Epithelial cell of esophagus (primary cell): ENCODE measurements around the gene TOM1L2.

Experiments
- DNase-seq: peaks from one replicate; pipeline ENCODE4 v3.0.0; 2010; ENCODE audit warnings: low read depth
- H3K4me3 ChIP-seq: 2 replicates; pipeline ENCODE4 v1.5.1; 2011; ENCODE audit warnings: mild to moderate bottlenecking, low read length, control low read depth
- CTCF ChIP-seq: IDR thresholded peaks from 2 replicates; pipeline ENCODE4 v1.5.1; 2011; ENCODE audit warnings: low read depth, mild to moderate bottlenecking, low read length, control low read depth, inconsistent platforms; ENCODE audit not compliant: insufficient read depth; ENCODE audit errors: missing control alignments

The TOM1L2 gene

GRCh38 chr17:17892731-17893130 is 79.5 kb downstream of the TOM1L2 start:
- TF ChIP-seq CTCF = no peak
- DNase-seq = no peak
- no peak overlapping the region for H3K4me3 ChIP-seq

DNA sequence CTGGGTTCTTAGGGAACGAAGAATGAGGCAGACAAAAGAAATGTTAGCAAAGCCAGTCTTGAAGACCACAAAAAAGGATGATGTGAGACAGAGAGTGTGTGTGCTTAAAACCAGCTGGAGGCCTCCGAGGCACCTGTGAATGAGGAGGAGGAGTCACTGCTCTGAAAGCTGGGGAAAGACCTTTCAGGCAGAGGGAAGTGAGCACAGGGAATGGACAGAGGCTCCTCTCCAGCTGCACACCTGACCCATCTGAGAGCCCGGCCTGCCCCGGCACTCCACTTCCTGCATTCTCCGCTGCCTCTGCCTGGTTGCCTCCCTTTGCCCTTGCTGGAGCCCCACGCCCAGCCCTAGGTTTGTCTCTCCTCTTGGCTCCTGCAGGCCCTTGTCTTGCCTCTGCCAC is 80.2 kb downstream of the TOM1L2 start:
- TF ChIP-seq CTCF = no peak
- no peak for DNase-seq
- no peak overlapping the region for H3K4me3 ChIP-seq

DNA sequence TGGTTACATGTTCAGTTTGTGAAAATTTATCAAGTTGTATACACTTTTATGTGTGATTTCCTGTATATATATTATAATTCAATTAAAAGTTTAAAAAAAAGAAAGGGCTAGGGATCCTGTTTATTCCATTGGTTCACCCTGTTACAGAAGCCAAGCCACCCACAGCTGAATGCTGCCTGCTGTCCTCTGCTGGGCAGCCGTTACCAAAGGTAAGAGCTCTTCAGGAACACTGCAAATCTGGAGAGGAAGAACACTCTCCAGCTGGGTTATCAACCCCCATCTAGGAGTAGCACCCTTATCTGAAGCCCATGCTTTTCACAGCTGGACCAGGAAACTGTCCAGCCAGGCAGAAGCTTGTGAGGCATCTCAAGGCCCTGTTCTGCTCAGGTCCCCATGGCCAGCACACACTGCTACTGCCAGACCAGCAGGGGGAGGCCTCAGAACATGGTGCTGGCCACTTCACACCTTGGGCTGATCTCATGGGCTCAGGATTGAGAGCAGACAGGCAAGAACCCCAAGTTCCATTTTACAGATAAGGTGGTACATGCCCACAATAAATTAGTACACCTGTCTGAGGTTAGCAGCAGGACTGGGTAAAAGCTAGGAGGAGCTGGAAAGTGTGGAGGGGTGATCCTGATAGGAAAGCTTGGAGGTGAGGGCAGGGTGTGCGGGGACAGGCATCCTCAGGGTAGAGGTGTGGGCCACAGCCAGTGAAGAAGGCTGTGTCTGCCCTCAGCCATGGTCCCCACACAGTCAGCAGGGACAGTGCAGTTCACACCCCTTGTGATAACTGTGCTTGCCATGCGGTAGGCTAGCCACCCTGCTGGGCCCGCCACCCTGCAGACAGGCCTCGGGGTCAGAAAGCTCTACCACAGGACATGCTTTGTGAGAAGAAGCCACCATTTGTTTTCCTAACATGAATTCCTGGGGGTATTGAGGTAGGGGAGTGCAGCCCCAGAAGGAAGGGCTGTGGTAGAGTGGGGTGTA is 81.1 kb downstream of the TOM1L2 start:
- peak; percentile 74 for DNase-seq
- no peak overlapping the region for H3K4me3 ChIP-seq
- peak; percentile 87 for TF ChIP-seq CTCF

GRCh38 chr17:17889922-17890321 is 82.3 kb downstream of the TOM1L2 start:
- H3K4me3 ChIP-seq = no peak overlapping the region
- no peak for DNase-seq
- no peak for TF ChIP-seq CTCF

DNA sequence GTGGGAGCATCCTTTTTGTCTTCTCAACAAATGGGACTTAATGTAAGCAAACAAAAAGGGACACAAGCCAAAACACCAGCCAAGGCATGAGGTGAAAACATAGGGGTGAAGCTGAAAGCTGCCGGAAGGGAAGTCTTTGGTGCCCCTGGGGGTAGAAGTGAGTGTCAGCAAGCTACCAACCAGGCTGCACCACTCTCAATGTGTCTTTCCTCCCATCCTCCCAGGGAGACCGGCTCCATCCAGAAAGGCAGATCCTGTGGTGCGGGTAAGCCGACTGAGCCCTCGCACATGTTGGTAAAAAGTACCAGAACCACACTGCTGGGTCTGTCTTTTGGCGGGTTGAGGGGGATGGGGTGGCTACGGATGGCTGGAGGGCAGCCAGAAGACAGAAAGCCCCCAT is 83.4 kb downstream of the TOM1L2 start:
- no peak for DNase-seq
- no peak for TF ChIP-seq CTCF
- no peak overlapping the region for H3K4me3 ChIP-seq

GRCh38 chr17:17888371-17888770 is 83.8 kb downstream of the TOM1L2 start:
- no peak for TF ChIP-seq CTCF
- DNase-seq = no peak
- H3K4me3 ChIP-seq = no peak overlapping the region
